ENCODE results near the gene JOSD2.

Gene JOSD2

GRCh38 chr19:50492303-50493052 is 18.5 kb downstream of the JOSD2 start:
- no peak for FAIRE-seq

GRCh38 chr19:50490991-50491472 is 20.0 kb downstream of the JOSD2 start:
- no peak for FAIRE-seq

DNA sequence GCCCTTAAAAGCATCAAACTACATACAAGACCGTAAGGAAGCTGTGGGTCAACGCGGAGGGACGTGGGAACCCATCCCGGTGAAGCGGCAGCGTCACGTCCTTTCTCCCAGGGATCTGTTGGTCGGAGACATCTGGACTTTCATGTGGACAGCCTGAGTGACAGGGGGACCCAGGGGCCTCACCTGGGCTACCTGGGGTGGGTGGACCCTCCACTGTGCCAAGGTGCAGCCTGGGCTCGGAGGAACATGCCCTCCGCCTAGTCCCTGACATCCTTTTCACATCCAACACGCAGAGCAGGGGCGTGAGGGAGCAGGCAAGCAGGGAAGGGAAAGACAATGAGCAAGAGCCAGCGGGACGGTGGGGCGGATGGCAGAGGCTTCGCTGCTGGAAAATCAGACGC is 20.6 kb downstream of the JOSD2 start:
- FAIRE-seq = no peak

GRCh38 chr19:50489461-50490011 is 21.5 kb downstream of the JOSD2 start:
- no peak for FAIRE-seq

- no peak for FAIRE-seq
These were observed 22.4 kb downstream of the JOSD2 start for GRCh38 chr19:50488389-50489194.

- FAIRE-seq = no peak
These were observed 24.0 kb downstream of the JOSD2 start for GRCh38 chr19:50486823-50487515.

DNA sequence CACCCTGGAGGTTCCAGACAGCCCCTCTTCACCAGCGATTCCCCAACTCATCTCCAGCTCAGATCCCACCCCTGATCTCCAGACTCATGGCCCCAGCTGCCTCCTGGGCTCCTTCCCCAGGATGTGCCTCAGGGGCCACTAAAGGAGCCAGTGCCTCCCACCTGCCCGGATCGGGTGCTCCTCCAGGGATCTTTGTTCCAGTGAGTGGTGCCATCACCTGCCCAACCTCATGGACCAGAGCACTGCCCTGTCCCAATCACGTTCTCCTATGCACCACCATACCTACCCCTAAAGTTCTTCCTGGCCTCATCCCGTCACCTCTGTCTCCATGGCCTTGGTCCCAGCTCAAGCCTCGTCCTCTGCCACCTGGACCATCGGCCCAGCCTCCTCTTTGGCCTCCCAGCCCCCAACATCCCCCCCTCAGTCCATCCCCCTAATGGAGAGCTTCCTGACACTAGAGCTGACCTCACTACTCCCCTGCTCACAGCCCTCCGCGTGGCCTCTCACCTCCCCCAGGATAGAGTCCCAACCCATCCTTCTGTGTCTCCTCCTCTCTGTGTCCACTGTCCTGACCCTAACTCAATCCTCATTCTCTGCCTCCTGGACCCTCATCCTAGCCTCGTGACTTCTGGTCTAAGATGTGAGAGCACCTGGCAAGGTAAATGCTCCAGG is 25.6 kb downstream of the JOSD2 start:
- FAIRE-seq = no peak

DNA sequence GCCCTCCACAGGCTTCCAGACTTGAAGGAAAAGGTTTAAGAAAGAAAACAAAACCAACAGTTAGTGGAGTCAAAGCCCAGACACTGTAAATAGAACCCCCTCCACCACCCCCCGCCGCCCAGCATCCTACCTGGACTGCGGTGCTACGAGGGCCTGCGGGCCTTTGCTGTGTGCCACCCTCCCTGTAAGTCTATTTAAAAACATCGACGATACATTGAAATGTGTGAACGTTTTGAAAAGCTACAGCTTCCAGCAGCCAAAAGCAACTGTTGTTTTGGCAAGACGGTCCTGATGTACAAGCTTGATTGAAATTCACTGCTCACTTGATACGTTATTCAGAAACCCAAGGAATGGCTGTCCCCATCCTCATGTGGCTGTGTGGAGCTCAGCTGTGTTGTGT is 28.1 kb downstream of the JOSD2 start:
- no peak for FAIRE-seq

GRCh38 chr19:50482271-50482855 is 28.6 kb downstream of the JOSD2 start:
- FAIRE-seq = no peak

GRCh38 chr19:50481351-50482149 is 29.4 kb downstream of the JOSD2 start:
- FAIRE-seq = no peak

GRCh38 chr19:50480281-50481111 is 30.5 kb downstream of the JOSD2 start:
- FAIRE-seq = no peak

DNA sequence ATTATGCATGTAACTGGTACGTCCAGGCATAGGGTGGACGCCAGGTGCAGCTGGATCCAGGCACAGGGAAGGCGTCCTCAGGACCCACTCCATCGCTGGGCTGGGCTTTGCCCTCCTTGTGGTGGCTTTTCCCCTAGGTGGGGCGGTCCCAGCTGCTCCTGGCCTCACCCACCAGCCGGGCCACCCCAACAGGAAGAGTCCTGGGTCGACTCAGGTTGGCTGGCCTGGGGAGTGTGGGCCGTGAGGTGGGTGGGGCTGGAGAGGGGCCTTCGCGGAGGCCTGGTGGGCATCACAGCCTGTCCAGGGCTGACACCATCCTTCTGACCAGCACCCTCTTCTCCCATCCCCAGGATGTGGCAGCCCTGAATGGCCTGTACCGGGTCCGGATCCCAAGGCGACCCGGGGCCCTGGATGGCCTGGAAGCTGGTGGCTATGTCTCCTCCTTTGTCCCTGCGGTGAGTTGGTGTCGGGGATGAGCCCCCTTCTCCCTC is 31.2 kb downstream of the JOSD2 start:
- no peak for FAIRE-seq

- no peak for FAIRE-seq
These were observed 31.9 kb downstream of the JOSD2 start for GRCh38 chr19:50478901-50479715.

GRCh38 chr19:50477751-50478515 is 33.1 kb downstream of the JOSD2 start:
- FAIRE-seq = no peak

DNA sequence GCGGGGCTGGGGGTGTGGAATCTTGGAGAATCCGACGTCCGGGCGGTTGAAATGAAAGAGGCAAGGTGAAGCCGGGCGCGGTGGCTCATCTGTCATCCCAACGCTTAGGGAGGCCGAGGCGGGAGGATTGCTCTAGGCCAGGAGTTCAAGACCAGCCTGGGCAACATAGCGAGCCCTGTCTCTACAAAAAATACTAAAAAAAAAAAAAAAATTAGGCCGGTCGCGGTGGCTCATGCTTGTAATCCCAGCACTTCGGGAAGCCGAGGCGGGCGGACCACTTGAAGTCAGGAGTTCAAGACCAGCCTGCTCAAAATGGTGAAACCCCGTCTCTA is 34.1 kb downstream of the JOSD2 start:
- no peak for FAIRE-seq

GRCh38 chr19:50476224-50476906 is 34.6 kb downstream of the JOSD2 start, which contains the start of the genes EMC10 and GARIN5A:
Gene EMC10, plus strand, starts transcription at chr19:50476507. Its CDS starts 38 bp downstream, at chr19:50476545.
Gene GARIN5A, minus strand, starts transcription at chr19:50476848. Its CDS starts 460 bp downstream, at chr19:50476388.
- no peak for FAIRE-seq

DNA sequence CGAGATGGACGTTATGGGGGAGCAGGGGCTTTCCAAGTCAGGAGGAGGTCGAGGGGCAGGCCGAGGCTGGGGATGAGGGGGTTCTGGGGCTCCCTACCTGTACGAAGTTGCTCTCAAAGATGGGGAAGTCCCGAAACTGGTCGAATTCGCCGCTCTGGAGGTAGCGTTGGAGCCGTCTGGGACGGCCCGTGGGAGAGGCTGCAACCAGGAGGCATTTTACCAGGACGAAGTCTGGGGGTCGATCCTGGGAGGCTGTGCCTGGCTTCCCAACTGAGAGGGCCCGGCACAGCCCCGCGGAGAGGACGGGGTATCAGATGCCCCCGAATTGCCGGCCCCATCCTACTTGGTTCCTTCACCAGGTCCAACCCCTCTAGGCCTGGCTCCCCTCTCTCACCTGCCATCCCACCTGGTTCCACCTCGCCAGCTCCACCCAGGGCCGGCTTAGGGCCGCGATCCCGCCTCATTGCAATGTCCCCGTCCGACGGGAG is 35.2 kb downstream of the JOSD2 start:
- FAIRE-seq = no peak
